ENCODE data around the gene THAP4.

- TF ChIP-seq CTCF (conservative IDR thresholded peaks at IDR 0.05; ENCODE audit: low read depth in 2 of 2) (peak in 1 of 2 experiments; percentile 28; a peak in 2 of 4 replicates), POLR2AphosphoS5 (IDR thresholded peaks at IDR 0.05; ENCODE audit: low read depth) (no peak), ETS1 (IDR thresholded peaks at IDR 0.05) (no peak), EZH2 (IDR thresholded peaks at IDR 0.05; ENCODE audit: low read depth, unreplicated experiment) (no peak), EZH2phosphoT487 (IDR thresholded peaks at IDR 0.05; ENCODE audit: unreplicated experiment) (no peak), REST (IDR thresholded peaks at IDR 0.05; ENCODE audit: unreplicated experiment) (no peak), NANOG (IDR thresholded peaks at IDR 0.05; ENCODE audit: borderline replicate concordance) (no peak), JUNB (IDR thresholded peaks at IDR 0.05; ENCODE audit: unreplicated experiment) (no peak), CREB1 (CRISPR knock-in tag; IDR thresholded peaks at IDR 0.05; ENCODE audit: low read depth) (no peak)
Measured at GRCh38 chr2:241673797-241674725, 37.1 kb upstream of the THAP4 start.
